Measurements from ENCODE around the gene CAMTA1.
A peak's percentile ranks its signal among the peaks of the same experiment; 100 is the strongest.

The CAMTA1 gene

GRCh38 chr1:7573481-7573880, 788.2 kb downstream of the CAMTA1 start:
- H3K4me2 ChIP-seq, result no peak overlapping the region

DNA sequence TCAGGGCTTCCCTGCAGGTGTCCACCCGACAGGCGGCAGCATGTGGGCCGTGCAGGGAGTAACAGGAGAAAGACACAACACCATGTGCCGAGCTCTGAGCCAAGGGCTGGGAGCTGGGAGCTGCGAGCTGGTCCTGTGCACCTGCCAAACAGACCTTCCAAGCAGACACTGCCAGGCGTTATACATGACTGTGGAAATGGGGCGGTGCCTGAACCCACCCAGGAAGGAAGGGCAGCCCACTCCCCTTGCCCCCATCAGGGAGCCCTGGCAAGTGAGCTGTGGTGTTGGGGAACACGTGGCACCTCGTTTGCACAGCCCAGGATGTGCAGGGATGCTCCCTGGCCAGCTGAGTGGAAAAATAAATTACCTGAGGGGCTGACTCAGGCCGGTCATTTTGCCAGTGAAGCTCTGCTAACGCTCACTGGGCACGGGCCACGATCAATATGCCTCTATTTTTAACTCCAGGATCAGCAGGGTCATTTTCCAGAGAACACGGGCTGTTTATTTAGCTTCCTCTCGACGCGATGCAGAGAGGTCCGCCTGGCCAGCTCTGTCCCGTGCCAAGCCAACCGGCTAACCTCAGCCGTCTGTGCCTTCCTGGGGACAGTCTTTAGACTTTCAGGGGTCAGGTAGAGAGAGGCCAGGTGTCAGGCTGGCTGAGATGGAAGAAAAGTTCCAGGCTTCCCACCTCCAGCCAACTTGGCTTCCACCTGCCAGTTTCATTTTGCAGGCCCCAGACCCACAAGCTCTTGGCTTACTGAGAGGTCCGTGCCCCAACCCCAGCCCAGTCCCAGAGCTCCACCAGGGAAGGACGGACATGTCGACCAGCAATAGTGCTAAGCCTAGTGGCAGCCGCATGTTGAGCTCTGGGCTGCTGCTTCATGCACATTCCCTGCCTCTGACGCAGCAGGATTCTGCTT, 789.1 kb downstream of the CAMTA1 start:
- TF ChIP-seq Cebpa-rat (IDR thresholded peaks at IDR 0.05), result no peak
- Histone ChIP-seq H4K20me1 (no peaks in the 10 kb centered on the region), H3K27ac (no peak overlapping the region), H3K9ac (no peak overlapping the region; the same call in 1 of the 2 replicates), H3K4me2 (peak overlapping the region; percentile 78), H3K36me3 (no peaks in the 10 kb centered on the region), H3K27me3 (no peaks in the 10 kb centered on the region), H3K9me3 (no peaks in the 10 kb centered on the region), H3K4me3 (no peak overlapping the region), H3K4me1 (peaks cover 59% of the 10 kb centered on the region)

More at GRCh38 chr1:7573481-7573880, 788.2 kb downstream of the CAMTA1 start:
- Histone ChIP-seq H3K9ac (no peak overlapping the region), H3K4me1 (peaks cover 51% of the 10 kb centered on the region), H3K4me3 (no peak overlapping the region), H3K27me3 (no peaks in the 10 kb centered on the region), H3K9me3 (no peaks in the 10 kb centered on the region), H4K20me1 (no peaks in the 10 kb centered on the region), H3K27ac (no peak overlapping the region), H3K36me3 (no peaks in the 10 kb centered on the region)
- no peak for TF ChIP-seq Cebpa-rat (IDR thresholded peaks at IDR 0.05)

GRCh38 chr1:7575041-7575400, 789.8 kb downstream of the CAMTA1 start:
- Histone ChIP-seq H3K4me2 (peak overlapping the region; percentile 78), H3K9me3 (no peaks in the 10 kb centered on the region), H3K27ac (peak overlapping the region; percentile 41; the same call in 1 of the 2 replicates), H3K9ac (no peak overlapping the region; the same call in 1 of the 2 replicates), H3K36me3 (no peaks in the 10 kb centered on the region), H4K20me1 (no peaks in the 10 kb centered on the region), H3K27me3 (no peaks in the 10 kb centered on the region), H3K4me1 (peaks cover 61% of the 10 kb centered on the region), H3K4me3 (no peak overlapping the region)
- no peak for TF ChIP-seq Cebpa-rat (IDR thresholded peaks at IDR 0.05)

- Histone ChIP-seq H3K4me1 (peaks cover 79% of the 10 kb centered on the region), H3K27me3 (no peaks in the 10 kb centered on the region)
- TF ChIP-seq Cebpa-rat (IDR thresholded peaks at IDR 0.05), result no peak
These were observed 791.8 kb downstream of the CAMTA1 start for GRCh38 chr1:7576946-7577657.

DNA sequence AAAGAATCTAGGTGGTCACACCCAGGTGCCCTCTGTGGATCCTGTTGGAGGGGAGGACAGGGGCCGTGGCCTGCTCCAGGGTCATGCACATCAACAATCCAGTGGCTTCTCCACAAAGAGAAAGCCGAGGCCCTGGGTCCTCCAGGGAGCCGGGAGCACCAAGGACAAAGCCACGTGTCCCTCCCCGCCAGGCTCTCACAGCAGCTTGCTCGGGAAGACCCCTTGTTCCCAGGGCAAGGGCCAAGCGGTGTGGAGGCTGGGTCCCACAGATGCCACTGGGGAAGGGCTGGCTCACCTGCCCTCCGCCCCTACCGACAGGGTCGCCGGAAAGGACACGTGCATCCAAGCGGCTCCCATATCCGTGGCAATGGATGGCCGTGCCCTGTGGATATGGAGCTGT, 793.0 kb downstream of the CAMTA1 start:
- Histone ChIP-seq H3K4me1 (peaks cover 88% of the 10 kb centered on the region), H3K4me2 (peak overlapping the region; percentile 14; the same call in 1 of the 2 replicates), H4K20me1 (no peaks in the 10 kb centered on the region), H3K36me3 (no peaks in the 10 kb centered on the region), H3K27ac (0 out of 2 replicates have a peak overlapping the region, but pooled peaks have one; percentile 18), H3K27me3 (no peaks in the 10 kb centered on the region), H3K9ac (no peak overlapping the region), H3K4me3 (no peak overlapping the region), H3K9me3 (peaks cover 6% of the 10 kb centered on the region; the same call in 1 of the 2 replicates)
- no peak for TF ChIP-seq Cebpa-rat (IDR thresholded peaks at IDR 0.05)

More at GRCh38 chr1:7576946-7577657, 791.8 kb downstream of the CAMTA1 start:
- H3K36me3 ChIP-seq, result no peaks in the 10 kb centered on the region
- H3K9ac ChIP-seq, result peak overlapping the region; percentile 50; the same call in 1 of the 2 replicates
- no peak overlapping the region for H3K4me3 ChIP-seq
- peak overlapping the region; percentile 78 for H3K4me2 ChIP-seq
- H3K9me3 ChIP-seq, result peaks cover 1% of the 10 kb centered on the region; the same call in 1 of the 2 replicates
- no peaks in the 10 kb centered on the region for H4K20me1 ChIP-seq
- peak overlapping the region; percentile 41; the same call in 1 of the 2 replicates for H3K27ac ChIP-seq

GRCh38 chr1:7579016-7579415, 793.8 kb downstream of the CAMTA1 start:
- Histone ChIP-seq H3K9me3 (peaks cover 6% of the 10 kb centered on the region; the same call in 1 of the 2 replicates), H3K4me1 (peaks cover 87% of the 10 kb centered on the region), H3K36me3 (no peaks in the 10 kb centered on the region), H3K4me3 (no peak overlapping the region), H3K4me2 (0 out of 2 replicates have a peak overlapping the region, but pooled peaks have one; percentile 14), H3K9ac (no peak overlapping the region), H3K27me3 (no peaks in the 10 kb centered on the region), H3K27ac (no peak overlapping the region), H4K20me1 (no peaks in the 10 kb centered on the region)
- no peak for TF ChIP-seq Cebpa-rat (IDR thresholded peaks at IDR 0.05)

- Histone ChIP-seq H3K4me1 (peaks cover 76% of the 10 kb centered on the region), H3K9ac (no peak overlapping the region), H3K27me3 (no peaks in the 10 kb centered on the region), H4K20me1 (no peaks in the 10 kb centered on the region), H3K4me3 (no peak overlapping the region), H3K4me2 (0 out of 2 replicates have a peak overlapping the region, but pooled peaks have one; percentile 35), H3K36me3 (no peaks in the 10 kb centered on the region), H3K9me3 (peaks cover 6% of the 10 kb centered on the region; the same call in 1 of the 2 replicates), H3K27ac (no peak overlapping the region)
- no peak for TF ChIP-seq Cebpa-rat (IDR thresholded peaks at IDR 0.05)
These were observed 794.9 kb downstream of the CAMTA1 start for GRCh38 chr1:7579831-7580804.

DNA sequence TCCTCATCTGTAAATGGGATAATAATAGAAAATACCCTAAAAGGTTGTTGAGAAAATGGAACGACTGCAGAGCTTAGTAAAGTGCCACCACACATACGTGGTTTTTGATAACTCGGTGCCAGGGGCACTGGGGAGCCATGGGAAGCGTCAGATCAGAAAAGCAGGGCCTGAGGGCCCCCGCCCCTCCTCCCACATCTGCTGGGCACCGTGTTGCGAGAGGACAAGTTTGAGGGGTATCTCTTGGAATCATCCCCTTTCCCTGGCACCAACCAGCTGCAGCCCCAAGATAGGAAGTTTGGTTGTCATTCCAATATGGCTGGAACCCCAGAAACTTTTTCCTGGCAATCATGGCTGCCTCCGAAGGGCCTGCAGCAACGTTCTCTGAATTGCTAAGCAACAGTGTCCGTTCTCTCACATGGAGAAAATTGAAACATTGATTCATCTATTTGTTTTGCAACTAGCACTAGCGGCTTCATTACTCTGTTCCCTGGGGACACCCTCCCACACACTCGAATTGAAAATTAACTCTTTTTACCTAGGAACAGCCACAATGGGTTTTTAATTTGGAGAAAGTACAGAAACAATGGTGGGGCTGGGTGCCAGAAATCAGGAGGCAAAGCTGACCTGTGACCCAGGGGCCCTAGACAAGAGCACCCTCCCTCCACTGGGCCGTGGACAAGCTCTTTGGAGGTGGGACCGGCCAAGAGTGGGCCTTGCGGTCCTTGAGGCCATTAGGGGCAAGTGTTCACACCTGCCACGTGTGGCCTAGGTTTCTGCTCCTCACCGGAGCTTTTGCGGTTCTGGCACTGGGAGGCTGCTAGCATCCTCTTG, 795.9 kb downstream of the CAMTA1 start:
- Histone ChIP-seq H3K4me3 (no peak overlapping the region), H3K4me1 (peaks cover 74% of the 10 kb centered on the region), H3K4me2 (peak overlapping the region; percentile 35), H3K9me3 (peaks cover 6% of the 10 kb centered on the region; the same call in 1 of the 2 replicates), H3K27ac (no peak overlapping the region), H3K9ac (no peak overlapping the region), H4K20me1 (no peaks in the 10 kb centered on the region), H3K36me3 (no peaks in the 10 kb centered on the region), H3K27me3 (no peaks in the 10 kb centered on the region)
- no peak for TF ChIP-seq Cebpa-rat (IDR thresholded peaks at IDR 0.05)
